ENCODE measurements around the gene TST. TPM values are rescaled to one million over a fixed set of nuclear protein-coding genes. Genes with fewer than 3 reads are reported as not detected.

TST gene
- total and polyA plus RNA-seq, 10 of the 15 experiments (the other 5 are each of a cell fraction or from before 2014, with no cell fraction given), result 2.4 to 24.6 (median 10.4) TPM

GRCh38 chr22:37033605-37034430 is 14.6 kb upstream of the TST start:
- TF ChIP-seq HDGF (IDR thresholded peaks at IDR 0.05) (no peak), WRNIP1 (IDR thresholded peaks at IDR 0.05; ENCODE audit: borderline replicate concordance, low read depth, low read length) (no peak), TAF1 (IDR thresholded peaks at IDR 0.05; ENCODE audit: borderline replicate concordance, low read depth, low read length) (no peak), SRF (IDR thresholded peaks at IDR 0.05; ENCODE audit: low read depth in 2 of 2, low read length in 2 of 2) (no peak), SIX5 (IDR thresholded peaks at IDR 0.05; ENCODE audit: low read depth, low read length, severe bottlenecking) (no peak), MYB (IDR thresholded peaks at IDR 0.05; ENCODE audit: borderline replicate concordance, low read depth, low read length) (no peak), EED (IDR thresholded peaks at IDR 0.05; ENCODE audit: low read depth) (no peak), CREB1 (IDR thresholded peaks at IDR 0.05; ENCODE audit: low read depth) (no peak), FOXK2 (IDR thresholded peaks at IDR 0.05) (no peak), GABPA (IDR thresholded peaks at IDR 0.05; ENCODE audit: low read depth) (no peak), CEBPB (IDR thresholded peaks at IDR 0.05; ENCODE audit: borderline replicate concordance in 1 of 2, low read depth in 2 of 2, low read length in 2 of 2) (no peak), ASH2L (IDR thresholded peaks at IDR 0.05; ENCODE audit: borderline replicate concordance, low read depth) (no peak), CBFB (IDR thresholded peaks at IDR 0.05; ENCODE audit: low read depth) (no peak), MLLT1 (IDR thresholded peaks at IDR 0.05) (no peak), NFXL1 (IDR thresholded peaks at IDR 0.05; ENCODE audit: borderline replicate concordance) (no peak)
- H3K36me3 ChIP-seq (ENCODE audit: control insufficient read depth in 2 of 2, insufficient read depth in 2 of 2, low read length in 1 of 2), result no peaks in the 10 kb centered on the region
- H3K4me2 ChIP-seq (ENCODE audit: control insufficient read depth, insufficient read depth), result no peak overlapping the region
- DNase-seq (ENCODE audit: low read depth, low spot score) (no peak), FAIRE-seq (no peak), ATAC-seq (no peak)
- H3K4me3 ChIP-seq, result no peak overlapping the region
- H3K9me3 ChIP-seq (replicated peaks; ENCODE audit: control insufficient read depth, insufficient read depth, low read length), result no peaks in the 10 kb centered on the region
- no peaks in the 10 kb centered on the region for H4K20me1 ChIP-seq (ENCODE audit: control insufficient read depth, insufficient read depth)
- 56% methylated on average over 23 of the region's 23 CpGs for WGBS (ENCODE audit: insufficient coverage, insufficient replicate concordance, low lambda C conversion rate, missing lambda C conversion rate)
- H2AFZ ChIP-seq (ENCODE audit: control insufficient read depth, low read depth, low read length), result no peak overlapping the region
- H3K79me2 ChIP-seq (ENCODE audit: control insufficient read depth, insufficient read depth, low read length), result no peaks in the 10 kb centered on the region
- no peaks in the 10 kb centered on the region; a peak in 1 of 4 replicates for H3K27me3 ChIP-seq (replicated peaks in 1 of 2; ENCODE audit: control insufficient read depth in 2 of 2, insufficient read depth in 2 of 2, low read length in 1 of 2)
- H3K9ac ChIP-seq (ENCODE audit: control insufficient read depth, insufficient read depth, low read length), result no peak overlapping the region
- intact Hi-C loops (cut with micrococcal nuclease; ENCODE audit: unreplicated experiment) (no loop called here), in situ Hi-C loops (cut with MboI) (no loop called here)
- no peak overlapping the region for H3K27ac ChIP-seq (ENCODE audit: control insufficient read depth, insufficient read depth)
- ChIA-PET CTCF (interaction anchor here (2.4 to 3.3 kb wide), 2 partner anchors 10 to 12 kb away, joined by 15 to 17 read pairs; no protein-coding TSS in a partner anchor), RAD21 (ENCODE audit: unreplicated experiment) (no interaction called here), SMC1A (ENCODE audit: uncharacterized antibody, unreplicated experiment) (no interaction called here), POLR2A (no interaction called here)
- no TSS peak for BruUV-seq (replicated peaks)
- H3K4me1 ChIP-seq (ENCODE audit: control insufficient read depth, insufficient read depth, low read length), result no peaks in the 10 kb centered on the region
